Measurements from ENCODE around the gene CDK17. TPM values are rescaled to one million over a fixed set of nuclear protein-coding genes. Genes with fewer than 3 reads are reported as not detected.

Gene CDK17
- total and polyA plus RNA-seq, 4 experiments from 2014 or later, result 30.5 to 67.4 (median 49.2) TPM

DNA sequence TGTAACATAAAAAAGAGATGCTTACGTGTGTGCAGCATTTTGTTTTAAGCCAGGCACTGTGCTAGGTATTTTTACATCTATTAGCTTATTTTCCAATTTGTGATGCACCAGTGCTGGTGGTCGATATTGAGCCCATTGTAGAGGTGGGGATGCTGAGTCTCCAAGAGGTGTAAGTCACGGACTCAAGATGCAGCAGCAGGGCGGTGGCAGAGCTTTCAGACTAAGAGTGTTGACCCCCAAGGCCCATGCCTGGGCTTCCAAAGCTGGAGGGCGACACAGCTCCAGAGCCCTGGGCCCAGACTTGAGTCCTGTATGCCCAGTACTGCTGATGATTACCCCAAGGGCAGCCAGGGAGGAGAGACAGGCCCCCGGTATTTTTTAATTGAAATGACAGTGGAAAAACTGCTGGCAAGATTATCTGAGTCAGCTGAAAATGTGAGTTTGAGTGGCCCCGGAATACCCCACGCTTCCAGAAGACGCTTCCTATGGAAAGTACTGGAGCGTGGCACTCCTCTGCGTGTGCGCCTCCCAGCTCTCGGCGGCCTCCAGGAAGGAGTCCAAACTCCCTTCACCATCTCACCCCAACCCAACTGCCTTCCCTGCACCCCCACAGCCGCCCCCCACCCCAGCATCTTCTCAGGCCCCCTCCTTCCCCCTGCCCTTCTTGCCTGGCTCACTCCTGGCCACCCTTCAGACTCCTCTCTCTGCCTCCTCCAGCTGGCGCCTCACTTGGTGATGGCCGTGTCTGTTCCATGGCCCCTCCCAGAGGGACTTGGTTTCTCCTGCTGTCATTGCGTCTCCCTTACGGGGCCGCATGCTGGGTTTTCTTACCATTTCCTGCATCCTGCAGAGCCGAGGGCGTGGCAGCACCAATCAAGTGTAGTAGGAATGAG is 165.4 kb downstream of the CDK17 start:
- Histone ChIP-seq H3K4me1 (ENCODE audit: insufficient read depth, low read length) (peaks cover 55% of the 10 kb centered on the region), H3K27ac (ENCODE audit: low read depth, low read length) (peak overlapping the region; percentile 18), H3K4me3 (ENCODE audit: low read length in 2 of 2) (no peak overlapping the region), H3K9me3 (ENCODE audit: control insufficient read depth in 1 of 2, low read length in 2 of 2) (no peaks in the 10 kb centered on the region), H3K27me3 (ENCODE audit: insufficient read depth, low read length) (no peaks in the 10 kb centered on the region), H3K36me3 (ENCODE audit: insufficient read depth, low read length) (no peaks in the 10 kb centered on the region)
- Mint-ChIP-seq H3K36me3 (peaks cover 10 to 33% of the 10 kb centered on the region in 2 donors), H3K27me3 (no peaks in the 10 kb centered on the region), H3K4me3 (peak overlapping the region in 5 of 8 donors; percentile 43 to 78 (median 65)), H3K27ac (peak overlapping the region; percentile 54 to 99 (median 90)), H3K9me3 (peaks cover 0 to 3% (median 0%) of the 10 kb centered on the region in 8 donors), H3K4me1 (peaks cover 45 to 90% (median 60%) of the 10 kb centered on the region in 4 donors)
- CTCF ChIA-PET (ENCODE audit: partially characterized antibody), result interaction anchor here (1.0 to 2.1 kb wide), 2 partner anchors 20 to 173 kb away, joined by 3 to 11 read pairs; no protein-coding TSS in a partner anchor
- intact Hi-C loops (cut with micrococcal nuclease), result no loop called here
- DNase-seq, result no peak
- POLR2A ChIA-PET (ENCODE audit: partially characterized antibody), result interaction anchor here (0.9 to 1.2 kb wide), 4 partner anchors 9 to 166 kb away, joined by 3 read pairs; partner anchors contain the start of gene CDK17

DNA sequence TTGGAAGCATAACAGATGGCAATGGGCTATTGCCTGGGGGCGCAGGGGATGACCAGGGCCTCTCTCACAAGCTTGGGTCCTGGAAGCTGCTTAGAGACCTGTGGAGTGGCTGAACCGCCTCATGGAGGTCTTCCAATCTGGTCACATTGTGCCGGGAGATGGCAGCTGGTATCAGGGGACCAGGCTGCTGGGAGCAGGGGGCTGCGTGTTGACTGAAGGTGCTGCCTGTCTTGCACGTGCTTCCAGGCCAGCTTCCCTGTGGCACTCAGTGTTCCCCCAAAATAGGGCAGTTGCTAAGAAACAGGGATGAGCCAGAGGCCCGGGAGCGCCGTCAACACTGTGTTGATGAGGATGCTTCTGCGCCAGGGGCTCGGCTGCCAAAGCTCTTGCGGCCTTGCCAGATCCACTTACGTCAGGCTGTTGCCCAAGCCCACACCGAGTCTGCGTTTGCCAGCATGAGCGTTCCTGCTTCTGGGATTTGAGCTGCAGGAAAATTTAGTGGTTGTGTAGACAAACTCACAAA is 166.2 kb downstream of the CDK17 start:
- H3K4me3 Mint-ChIP-seq, result no peak overlapping the region
- H3K9me3 Mint-ChIP-seq, result peaks cover 0 to 3% (median 0%) of the 10 kb centered on the region in 8 donors
- Histone ChIP-seq H3K27ac (ENCODE audit: low read depth, low read length) (no peak overlapping the region), H3K4me3 (ENCODE audit: low read length in 2 of 2) (no peak overlapping the region), H3K36me3 (ENCODE audit: insufficient read depth, low read length) (no peaks in the 10 kb centered on the region), H3K9me3 (ENCODE audit: control insufficient read depth in 1 of 2, low read length in 2 of 2) (no peaks in the 10 kb centered on the region), H3K4me1 (ENCODE audit: insufficient read depth, low read length) (peaks cover 49% of the 10 kb centered on the region), H3K27me3 (ENCODE audit: insufficient read depth, low read length) (no peaks in the 10 kb centered on the region)
- intact Hi-C loops (cut with micrococcal nuclease), result no loop called here
- peak overlapping the region in 6 of 7 donors; percentile 27 to 99 (median 56) for H3K27ac Mint-ChIP-seq
- H3K36me3 Mint-ChIP-seq, result peaks cover 10 to 35% of the 10 kb centered on the region in 2 donors
- ChIA-PET POLR2A (ENCODE audit: partially characterized antibody) (interaction anchor here (1.1 kb wide), 1 partner anchor 8 kb away, joined by 3 read pairs; no protein-coding TSS in a partner anchor), CTCF (ENCODE audit: partially characterized antibody) (interaction anchor here (0.6 to 2.1 kb wide), 3 partner anchors 19 to 189 kb away, joined by 3 to 11 read pairs (median 4); no protein-coding TSS in a partner anchor)
- H3K4me1 Mint-ChIP-seq, result peaks cover 42 to 86% (median 56%) of the 10 kb centered on the region in 4 donors
- no peaks in the 10 kb centered on the region for H3K27me3 Mint-ChIP-seq
- DNase-seq, result no peak

DNA sequence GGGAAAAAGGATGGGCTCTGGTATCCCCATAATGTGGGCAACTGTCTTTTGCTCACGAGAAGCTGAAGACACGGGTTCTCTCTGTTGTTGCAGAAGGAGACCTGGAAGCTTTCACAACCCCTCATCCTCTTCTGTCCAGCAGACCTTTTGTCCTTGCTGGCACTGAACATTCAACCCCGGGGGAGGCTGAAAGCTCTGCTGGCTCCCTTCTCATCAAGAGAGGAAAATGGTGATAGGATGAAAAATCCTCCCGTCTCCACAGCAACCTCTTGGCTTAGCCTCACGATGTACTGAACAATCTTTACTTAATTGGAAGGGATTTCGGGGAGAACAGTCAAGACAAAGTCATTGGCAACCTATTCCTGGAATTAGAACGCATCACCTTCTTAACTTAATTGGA is 167.1 kb downstream of the CDK17 start:
- no peak for DNase-seq
- Histone ChIP-seq H3K9me3 (ENCODE audit: control insufficient read depth in 1 of 2, low read length in 2 of 2) (no peaks in the 10 kb centered on the region), H3K27ac (ENCODE audit: low read depth, low read length) (no peak overlapping the region), H3K4me1 (ENCODE audit: insufficient read depth, low read length) (peaks cover 41% of the 10 kb centered on the region), H3K27me3 (ENCODE audit: insufficient read depth, low read length) (no peaks in the 10 kb centered on the region), H3K36me3 (ENCODE audit: insufficient read depth, low read length) (no peaks in the 10 kb centered on the region), H3K4me3 (ENCODE audit: low read length in 2 of 2) (no peak overlapping the region)
- intact Hi-C loops (cut with micrococcal nuclease), result no loop called here
- Mint-ChIP-seq H3K27me3 (no peaks in the 10 kb centered on the region), H3K27ac (peak overlapping the region in 5 of 7 donors; percentile 35 to 87 (median 75)), H3K4me3 (no peak overlapping the region), H3K36me3 (peaks cover 10 to 42% of the 10 kb centered on the region in 2 donors), H3K9me3 (peaks cover 0 to 3% (median 0%) of the 10 kb centered on the region in 8 donors), H3K4me1 (peaks cover 36 to 78% (median 53%) of the 10 kb centered on the region in 4 donors)
- POLR2A ChIA-PET (ENCODE audit: partially characterized antibody), result no interaction called here
- CTCF ChIA-PET (ENCODE audit: partially characterized antibody), result interaction anchor here (0.6 kb wide), 1 partner anchor 118 kb away, joined by 4 read pairs; no protein-coding TSS in a partner anchor

GRCh38 chr12:96230646-96231045 is 169.6 kb downstream of the CDK17 start:
- Mint-ChIP-seq H3K27ac (peak overlapping the region in 4 of 7 donors; percentile 53 to 80 (median 64)), H3K4me3 (no peak overlapping the region), H3K4me1 (peaks cover 31 to 75% (median 47%) of the 10 kb centered on the region in 4 donors), H3K27me3 (no peaks in the 10 kb centered on the region), H3K9me3 (no peaks in the 10 kb centered on the region), H3K36me3 (peaks cover 25 to 49% of the 10 kb centered on the region in 2 donors)
- intact Hi-C loops (cut with micrococcal nuclease), result no loop called here
- peaks cover 9% of the 10 kb centered on the region for H3K36me3 ChIP-seq (ENCODE audit: insufficient read depth, low read length)
- H3K4me3 ChIP-seq (ENCODE audit: low read length in 2 of 2), result no peak overlapping the region
- no peak for DNase-seq
- ChIA-PET POLR2A (ENCODE audit: partially characterized antibody) (no interaction called here), CTCF (ENCODE audit: partially characterized antibody) (no interaction called here)
- H3K27ac ChIP-seq (ENCODE audit: low read depth, low read length), result no peak overlapping the region
- H3K27me3 ChIP-seq (ENCODE audit: insufficient read depth, low read length), result no peaks in the 10 kb centered on the region
- peaks cover 22% of the 10 kb centered on the region for H3K4me1 ChIP-seq (ENCODE audit: insufficient read depth, low read length)
- H3K9me3 ChIP-seq (ENCODE audit: control insufficient read depth in 1 of 2, low read length in 2 of 2), result no peaks in the 10 kb centered on the region

DNA sequence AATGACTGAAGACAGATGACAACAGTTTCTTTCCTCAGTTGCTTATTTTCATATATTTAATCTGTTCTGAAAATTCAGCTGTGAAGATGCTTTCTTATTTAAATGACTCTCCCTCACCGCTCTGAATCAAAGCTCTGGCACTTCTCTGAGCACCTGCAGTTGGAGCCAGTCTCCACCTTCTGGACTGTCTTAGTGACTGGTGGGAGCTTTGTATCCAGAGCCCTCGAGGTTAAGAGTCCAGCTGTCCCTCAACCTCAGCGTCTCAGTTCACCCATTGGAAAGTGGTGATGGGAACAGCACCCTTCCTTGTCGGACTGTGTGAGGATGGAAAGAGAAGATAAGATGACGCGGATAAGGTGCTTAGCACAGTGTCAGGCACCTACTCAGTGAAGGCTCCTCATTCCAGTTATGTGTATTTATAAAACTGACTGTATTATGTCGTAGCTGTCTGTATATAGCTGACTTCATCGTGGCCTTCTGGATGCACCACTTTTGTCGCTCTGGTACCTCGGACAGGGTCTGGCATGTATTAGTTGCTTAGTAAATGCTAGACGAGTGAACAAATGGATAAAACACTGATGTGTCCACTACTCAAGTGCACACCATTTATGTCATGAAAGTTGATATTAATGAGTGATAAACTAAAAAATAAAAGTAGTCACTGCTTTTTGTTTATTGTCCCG is 171.5 kb downstream of the CDK17 start:
- POLR2A ChIA-PET (ENCODE audit: partially characterized antibody), result no interaction called here
- DNase-seq, result no peak
- peak overlapping the region; percentile 29 to 78 (median 57) for H3K27ac Mint-ChIP-seq
- H3K36me3 ChIP-seq (ENCODE audit: insufficient read depth, low read length), result peaks cover 25% of the 10 kb centered on the region
- H3K9me3 ChIP-seq (ENCODE audit: control insufficient read depth in 1 of 2, low read length in 2 of 2), result no peaks in the 10 kb centered on the region
- peaks cover 30 to 71% (median 44%) of the 10 kb centered on the region in 4 donors for H3K4me1 Mint-ChIP-seq
- CTCF ChIA-PET (ENCODE audit: partially characterized antibody), result interaction anchor here (0.6 to 1.0 kb wide), 3 partner anchors 8 to 13 kb away, joined by 3 to 4 read pairs (median 4); no protein-coding TSS in a partner anchor
- no peaks in the 10 kb centered on the region for H3K27me3 ChIP-seq (ENCODE audit: insufficient read depth, low read length)
- H3K4me3 ChIP-seq (ENCODE audit: low read length in 2 of 2), result no peak overlapping the region
- intact Hi-C loops (cut with micrococcal nuclease), result no loop called here
- H3K27ac ChIP-seq (ENCODE audit: low read depth, low read length), result no peak overlapping the region
- H3K36me3 Mint-ChIP-seq, result peaks cover 29 to 60% of the 10 kb centered on the region in 2 donors
- no peak overlapping the region for H3K4me3 Mint-ChIP-seq
- H3K27me3 Mint-ChIP-seq, result no peaks in the 10 kb centered on the region
- H3K9me3 Mint-ChIP-seq, result no peaks in the 10 kb centered on the region
- H3K4me1 ChIP-seq (ENCODE audit: insufficient read depth, low read length), result peaks cover 13% of the 10 kb centered on the region

Measured in CD4-positive, alpha-beta memory T cell (primary cell).